OCI-LY3 (cell line): ENCODE data around the gene GZMM.

Experiments
- H2AFZ ChIP-seq: fragments of 200-600, 300-600 bp; shearing (Covaris generic); 2 replicates; pipeline ENCODE4 v1.6.0; 2014; ENCODE audit warnings: antibody characterized with exemption, low read depth, low read length
- H3K27ac ChIP-seq: fragments of 200-600, 300-600 bp; sonication (generic); 2 replicates; pipeline ENCODE4 v1.5.1; 2014; ENCODE audit warnings: mild to moderate bottlenecking, low read length, moderate library complexity, mixed read lengths
- H3K27me3 ChIP-seq: fragments of 200-600, 300-600 bp; sonication (generic); 2 replicates; pipeline ENCODE4 v1.6.1; 2014; ENCODE audit warnings: low read depth, low read length, mixed read lengths
- H3K36me3 ChIP-seq: fragments of 200-600, 300-600 bp; sonication (generic); replicated peaks from 2 replicates; pipeline ENCODE3; 2014; ENCODE audit warnings: low read depth, low read length, mixed read lengths
- H3K4me1 ChIP-seq: fragments of 300-600, 200-600 bp; sonication (generic); 2 replicates; pipeline ENCODE4 v1.6.1; 2014; ENCODE audit warnings: low read length, mixed read lengths
- H3K4me2 ChIP-seq: fragments of 200-600, 300-600 bp; sonication (generic); 2 replicates; pipeline ENCODE4 v1.6.1; 2014; ENCODE audit warnings: low read length, mixed read lengths
- H3K4me3 ChIP-seq: fragments of 300-600, 200-600 bp; sonication (generic); 2 replicates; pipeline ENCODE4 v1.5.1; 2014; ENCODE audit warnings: antibody characterized with exemption, mild to moderate bottlenecking, low read length, moderate library complexity
- H3K79me2 ChIP-seq: fragments of 300-600, 200-600 bp; shearing (Covaris generic); 2 replicates; pipeline ENCODE4 v1.6.1; 2014; ENCODE audit warnings: mild to moderate bottlenecking, low read length, mixed read lengths
- H3K9ac ChIP-seq: fragments of 300-600, 200-600 bp; shearing (Covaris generic); 2 replicates; pipeline ENCODE4 v1.6.0; 2014; ENCODE audit warnings: mild to moderate bottlenecking, low read length, moderate library complexity
- H3K9me3 ChIP-seq: fragments of 200-600, 300-600 bp; shearing (Covaris generic); 2 replicates; pipeline ENCODE4 v1.6.1; 2014; ENCODE audit warnings: low read length, mixed read lengths; ENCODE audit not compliant: insufficient read depth
- H4K20me1 ChIP-seq: fragments of 200-600, 300-600 bp; sonication (generic); 2 replicates; pipeline ENCODE4 v1.6.1; 2016; ENCODE audit warnings: low read length, mixed read lengths; ENCODE audit not compliant: insufficient read depth
- CTCF ChIP-seq: fragments of 200-600, 300-600 bp; sonication (generic); IDR thresholded peaks from 2 replicates; pipeline ENCODE4 v1.5.1; 2014; ENCODE audit warnings: antibody characterized with exemption, low read length, low read depth
- EZH2phosphoT487 ChIP-seq: fragments of 200-600 bp; shearing (Covaris generic); IDR thresholded peaks from 2 replicates; pipeline ENCODE4 v1.6.1; 2018; ENCODE audit warnings: antibody characterized with exemption, mixed run types, low read depth

The GZMM gene

GRCh38 chr19:525857-526419 lies 17.9 kb upstream of the GZMM start:
- Histone ChIP-seq H3K9ac (no peak overlapping the region), H3K27ac (no peak overlapping the region), H3K9me3 (no peaks in the 10 kb centered on the region), H4K20me1 (no peaks in the 10 kb centered on the region), H3K4me2 (no peak overlapping the region), H3K4me1 (no peaks in the 10 kb centered on the region), H2AFZ (no peak overlapping the region), H3K27me3 (peaks cover 7% of the 10 kb centered on the region), H3K79me2 (no peaks in the 10 kb centered on the region), H3K36me3 (no peaks in the 10 kb centered on the region), H3K4me3 (no peak overlapping the region)
- TF ChIP-seq CTCF (no peak), EZH2phosphoT487 (no peak)

GRCh38 chr19:530134-531008 lies 13.5 kb upstream of the GZMM start:
- TF ChIP-seq CTCF (no peak), EZH2phosphoT487 (no peak)
- H4K20me1 ChIP-seq: peaks cover 20% of the 10 kb centered on the region
- H3K79me2 ChIP-seq: peaks cover 36% of the 10 kb centered on the region
- peaks cover 7% of the 10 kb centered on the region for H3K27me3 ChIP-seq
- H3K4me2 ChIP-seq: peak overlapping the region; percentile 72
- H3K4me1 ChIP-seq: peaks cover 11% of the 10 kb centered on the region
- no peaks in the 10 kb centered on the region for H3K36me3 ChIP-seq
- peak overlapping the region; percentile 73 for H3K9ac ChIP-seq
- H2AFZ ChIP-seq: peak overlapping the region; percentile 75; the same call in 1 of the 2 replicates
- H3K9me3 ChIP-seq: no peaks in the 10 kb centered on the region
- no peak overlapping the region for H3K27ac ChIP-seq
- H3K4me3 ChIP-seq: peak overlapping the region; percentile 86

- H4K20me1 ChIP-seq: peaks cover 21% of the 10 kb centered on the region
- H3K4me2 ChIP-seq: peak overlapping the region; percentile 72
- no peaks in the 10 kb centered on the region for H3K9me3 ChIP-seq
- peaks cover 2% of the 10 kb centered on the region for H3K36me3 ChIP-seq
- H3K4me1 ChIP-seq: peaks cover 11% of the 10 kb centered on the region
- peak overlapping the region; percentile 51 for H3K27ac ChIP-seq
- H3K9ac ChIP-seq: peak overlapping the region; percentile 73
- H3K79me2 ChIP-seq: peaks cover 41% of the 10 kb centered on the region
- H2AFZ ChIP-seq: peak overlapping the region; percentile 75
- peak overlapping the region; percentile 86 for H3K4me3 ChIP-seq
- TF ChIP-seq CTCF (no peak), EZH2phosphoT487 (no peak)
- H3K27me3 ChIP-seq: peaks cover 6% of the 10 kb centered on the region
Measured at GRCh38 chr19:531009-531752, 12.7 kb upstream of the GZMM start.
